GM18858 (cell line): ENCODE measurements around the gene SLC9A8.
"Not testable (repeated sequence)": the region's sequence is repeated elsewhere in the genome, so short reads cannot be mapped to it uniquely, and the experiment has no call there.

ENCODE experiments used
- ATAC-seq: cut with Tn5 transposase; IDR thresholded peaks from one replicate; pipeline ENCODE4 v1.9.1; 2021; ENCODE audit not compliant: unreplicated experiment

The SLC9A8 gene

GRCh38 chr20:49891476-49892110 is 79.0 kb downstream of the SLC9A8 start:
- ATAC-seq: no peak

- no peak for ATAC-seq
Measured at GRCh38 chr20:49892260-49892659, 79.6 kb downstream of the SLC9A8 start.

- ATAC-seq: no peak
Measured at GRCh38 chr20:49892817-49893216, 80.2 kb downstream of the SLC9A8 start.

- ATAC-seq: no peak
Measured at GRCh38 chr20:49893242-49894072, 80.8 kb downstream of the SLC9A8 start.

GRCh38 chr20:49894073-49894470 is 81.4 kb downstream of the SLC9A8 start:
- ATAC-seq: no peak

- ATAC-seq: not testable (repeated sequence)
Measured at GRCh38 chr20:49895474-49896093, 83.0 kb downstream of the SLC9A8 start.

GRCh38 chr20:49896204-49896603 is 83.6 kb downstream of the SLC9A8 start:
- ATAC-seq: no peak

GRCh38 chr20:49899541-49900383 is 87.1 kb downstream of the SLC9A8 start:
- no peak for ATAC-seq

GRCh38 chr20:49901588-49901987 is 89.0 kb downstream of the SLC9A8 start:
- no peak for ATAC-seq

- no peak for ATAC-seq
Measured at GRCh38 chr20:49904440-49905214, 92.0 kb downstream of the SLC9A8 start.

GRCh38 chr20:49905415-49906091 is 92.9 kb downstream of the SLC9A8 start:
- no peak for ATAC-seq

GRCh38 chr20:49906101-49906604 is 93.5 kb downstream of the SLC9A8 start:
- no peak for ATAC-seq

- no peak for ATAC-seq
Measured at GRCh38 chr20:49906615-49907154, 94.1 kb downstream of the SLC9A8 start.

GRCh38 chr20:49907405-49908257 is 95.0 kb downstream of the SLC9A8 start:
- no peak for ATAC-seq

GRCh38 chr20:49908258-49908565 is 95.6 kb downstream of the SLC9A8 start:
- no peak for ATAC-seq

GRCh38 chr20:49909499-49910339 is 97.1 kb downstream of the SLC9A8 start:
- no peak for ATAC-seq

- ATAC-seq: no peak
Measured at GRCh38 chr20:49910340-49910706, 97.7 kb downstream of the SLC9A8 start.
